Ishikawa (cell line): Measurements from ENCODE around the gene SLC37A1.

ENCODE experiments used
- CEBPB ChIP-seq: IDR thresholded peaks from 2 replicates; pipeline ENCODE4 v1.6.1; 2012
- CREB1 ChIP-seq: IDR thresholded peaks from 2 replicates; pipeline ENCODE4 v1.6.1; 2012; ENCODE audit warnings: low read depth
- EGR1 ChIP-seq: IDR thresholded peaks from 2 replicates; pipeline ENCODE4 v1.6.1; 2012
- EP300 ChIP-seq: IDR thresholded peaks from 2 replicates; pipeline ENCODE4 v1.6.1; 2012; ENCODE audit warnings: borderline replicate concordance
- FOXM1 ChIP-seq: IDR thresholded peaks from 2 replicates; pipeline ENCODE4 v1.6.1; 2012; ENCODE audit warnings: low read depth, borderline replicate concordance
- NFIC ChIP-seq: IDR thresholded peaks from 2 replicates; pipeline ENCODE4 v1.6.1; 2012
- RAD21 ChIP-seq: IDR thresholded peaks from 2 replicates; pipeline ENCODE4 v1.6.1; 2012; ENCODE audit warnings: low read depth
- REST ChIP-seq: IDR thresholded peaks from 2 replicates; pipeline ENCODE4 v1.6.1; 2012; ENCODE audit warnings: low read depth, mild to moderate bottlenecking
- TAF1 ChIP-seq: IDR thresholded peaks from 2 replicates; pipeline ENCODE4 v1.6.1; 2012; ENCODE audit warnings: low read depth, mild to moderate bottlenecking
- TCF12 ChIP-seq: IDR thresholded peaks from 2 replicates; pipeline ENCODE4 v1.6.1; 2012; ENCODE audit warnings: low read depth
- TEAD4 ChIP-seq: IDR thresholded peaks from 2 replicates; pipeline ENCODE4 v1.6.1; 2012
- YY1 ChIP-seq: IDR thresholded peaks from 2 replicates; pipeline ENCODE4 v1.6.1; 2012; ENCODE audit warnings: low read depth
- ZBTB7A ChIP-seq: IDR thresholded peaks from 2 replicates; pipeline ENCODE4 v1.6.1; 2012; ENCODE audit warnings: low read depth
- TF ChIP-seq, protein P1 (sequence below): IDR thresholded peaks from 2 replicates; pipeline ENCODE4 v1.6.1; 2012
- TF ChIP-seq, protein P2 (sequence below): IDR thresholded peaks from 2 replicates; pipeline ENCODE4 v1.6.1; 2012

Gene SLC37A1

DNA sequence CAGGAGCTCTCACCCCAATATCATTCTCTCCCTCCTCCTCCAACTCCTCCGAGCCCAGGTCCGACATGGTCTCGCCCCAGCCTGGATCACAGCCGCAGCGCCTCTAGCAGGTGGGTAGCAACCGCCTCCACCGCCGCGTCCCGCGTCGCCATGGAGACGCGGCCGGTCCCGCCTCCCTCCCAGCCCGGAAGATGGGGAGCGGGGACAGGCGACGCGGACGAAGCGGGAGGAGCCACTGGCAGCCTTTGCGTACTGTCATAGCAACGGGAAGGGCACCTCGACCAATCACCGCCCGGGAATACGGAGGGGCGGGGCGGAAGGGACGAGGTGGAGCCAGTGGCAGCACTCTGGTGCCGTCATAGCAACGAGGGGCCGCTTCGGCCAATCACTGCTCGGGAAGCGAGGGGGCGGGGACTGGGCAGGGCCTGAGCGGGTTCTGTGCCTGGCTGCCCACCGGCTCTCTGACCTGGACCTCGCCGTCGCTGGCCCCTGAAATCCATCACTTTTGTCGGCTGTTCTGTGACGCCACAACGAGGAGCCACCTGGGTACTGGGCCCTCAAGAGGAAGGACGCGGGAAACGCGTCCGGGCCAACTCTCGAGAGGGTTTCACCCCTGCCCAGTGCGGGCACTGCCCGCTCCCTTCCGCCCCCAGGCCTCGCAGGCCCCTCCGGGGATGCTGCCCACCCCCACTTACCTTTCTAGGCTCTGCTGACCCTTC lies 17.4 kb upstream of the SLC37A1 start, which contains the start of gene RSPH1:
RSPH1 (minus strand) TSS at position 105 of the 719 bp plus-strand sequence; CDS start at position 67, 38 bp downstream.
- TF ChIP-seq TAF1, result peak; percentile 42; the same call in 1 of the 2 replicates
- no peak for TF ChIP-seq TEAD4
- no peak for TF ChIP-seq CEBPB
- peak; percentile 23; the same call in 1 of the 2 replicates for TF ChIP-seq RAD21
- TF ChIP-seq, protein P1, sequence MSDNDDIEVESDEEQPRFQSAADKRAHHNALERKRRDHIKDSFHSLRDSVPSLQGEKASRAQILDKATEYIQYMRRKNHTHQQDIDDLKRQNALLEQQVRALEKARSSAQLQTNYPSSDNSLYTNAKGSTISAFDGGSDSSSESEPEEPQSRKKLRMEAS, result no peak; the same call in none of the 2 replicates
- TF ChIP-seq YY1, result no peak
- peak; percentile 66 for TF ChIP-seq CREB1
- TF ChIP-seq FOXM1, result no peak
- no peak for TF ChIP-seq EP300

DNA sequence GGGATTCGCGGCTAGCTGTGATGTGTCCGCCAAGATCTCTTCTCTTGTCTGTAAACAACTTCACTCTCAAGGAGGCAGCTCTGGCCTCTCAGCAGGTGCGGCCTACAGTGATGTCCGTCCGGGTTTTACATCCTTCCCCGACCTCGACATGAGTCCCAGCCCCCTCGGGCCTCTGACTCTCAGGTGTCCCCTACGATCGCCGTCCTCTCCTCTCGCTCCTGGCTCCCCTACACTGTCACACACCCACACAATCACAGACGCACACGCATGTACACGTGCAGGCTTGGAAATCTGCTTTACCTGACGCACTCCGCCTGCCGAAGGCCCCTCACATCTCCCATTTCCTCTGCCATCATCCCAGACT lies 16.8 kb upstream of the SLC37A1 start:
- TF ChIP-seq RAD21 (no peak), TAF1 (no peak), NFIC (no peak)
- TF ChIP-seq, protein P1, result no peak; the same call in 1 of the 2 replicates

- no peak for TF ChIP-seq TCF12
- no peak for TF ChIP-seq EP300
- TF ChIP-seq FOXM1, result no peak
- TF ChIP-seq NFIC, result no peak
- TF ChIP-seq YY1, result no peak
- TF ChIP-seq CEBPB, result no peak
These were observed 15.6 kb upstream of the SLC37A1 start for GRCh38 chr21:42498012-42498411.

GRCh38 chr21:42499444-42500112 lies 14.1 kb upstream of the SLC37A1 start:
- TF ChIP-seq NFIC (no peak), ZBTB7A (no peak), TEAD4 (no peak), YY1 (no peak), FOXM1 (no peak), REST (no peak), RAD21 (no peak)
- TF ChIP-seq, protein P2, sequence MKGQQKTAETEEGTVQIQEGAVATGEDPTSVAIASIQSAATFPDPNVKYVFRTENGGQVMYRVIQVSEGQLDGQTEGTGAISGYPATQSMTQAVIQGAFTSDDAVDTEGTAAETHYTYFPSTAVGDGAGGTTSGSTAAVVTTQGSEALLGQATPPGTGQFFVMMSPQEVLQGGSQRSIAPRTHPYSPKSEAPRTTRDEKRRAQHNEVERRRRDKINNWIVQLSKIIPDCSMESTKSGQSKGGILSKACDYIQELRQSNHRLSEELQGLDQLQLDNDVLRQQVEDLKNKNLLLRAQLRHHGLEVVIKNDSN, result no peak
- TF ChIP-seq, protein P1, result no peak

GRCh38 chr21:42500225-42500624 lies 13.4 kb upstream of the SLC37A1 start:
- no peak for TF ChIP-seq RAD21
- no peak for TF ChIP-seq EGR1

GRCh38 chr21:42500736-42501135 lies 12.9 kb upstream of the SLC37A1 start:
- TF ChIP-seq, protein P1, result no peak
- TF ChIP-seq NFIC (0 out of 2 replicates have a peak, but pooled peaks have one; percentile 11), TEAD4 (peak; percentile 25; the same call in 1 of the 2 replicates)

- TF ChIP-seq, protein P1, result no peak
- TF ChIP-seq EP300 (no peak), REST (no peak), CEBPB (no peak), TAF1 (no peak), FOXM1 (no peak), TCF12 (no peak), CREB1 (no peak), YY1 (no peak), TEAD4 (no peak), ZBTB7A (no peak), NFIC (no peak), EGR1 (no peak), RAD21 (no peak)
- TF ChIP-seq, protein P2, result no peak
These were observed 9.9 kb upstream of the SLC37A1 start for GRCh38 chr21:42503711-42504110.
